Measurements from ENCODE around the gene PHTF1.

The PHTF1 gene

DNA sequence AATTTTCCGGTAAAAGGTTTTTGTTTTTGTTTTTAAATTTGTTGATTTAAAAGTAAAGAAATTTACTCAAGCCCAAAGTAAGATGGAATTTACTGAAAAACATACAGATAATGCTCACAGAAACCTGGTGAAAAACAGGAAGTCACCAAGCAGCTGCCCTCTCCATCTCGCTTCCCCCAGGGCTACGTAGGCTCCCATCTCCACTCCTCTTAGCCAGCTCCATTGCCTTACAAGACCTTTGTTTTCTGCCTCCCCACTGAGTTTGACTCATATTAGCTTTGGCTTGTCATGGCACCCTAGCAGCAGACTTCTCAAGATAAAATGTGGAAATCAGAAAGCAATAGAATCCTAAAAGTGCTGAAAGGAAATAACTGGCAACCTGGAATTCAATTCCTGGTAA, 57.9 kb downstream of the PHTF1 start:
- DNase-seq (no peak), ATAC-seq (no peak)
- Mint-ChIP-seq H3K27ac (no peak overlapping the region), H3K4me3 (no peak overlapping the region), H3K9me3 (no peaks in the 10 kb centered on the region), H3K4me1 (peaks cover 7% of the 10 kb centered on the region), H3K27me3 (no peaks in the 10 kb centered on the region)

DNA sequence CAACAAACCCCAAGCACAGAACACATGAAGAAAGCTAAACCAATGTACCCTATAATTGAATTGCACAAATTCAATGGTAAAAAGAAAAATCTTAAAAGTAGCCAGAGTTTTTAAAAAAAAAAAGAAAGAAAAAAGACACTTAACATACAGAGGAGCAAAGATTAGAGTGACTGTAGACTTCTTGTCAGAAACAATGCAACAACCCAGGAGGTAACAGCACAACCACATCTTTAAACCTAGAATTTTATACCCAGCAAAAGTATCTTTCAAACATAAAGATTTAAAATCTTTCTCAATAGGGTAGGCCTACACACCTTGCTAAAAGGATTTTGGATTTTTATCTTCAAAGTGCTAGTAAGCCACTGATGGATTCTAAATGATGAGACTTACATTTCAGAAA, 64.4 kb downstream of the PHTF1 start:
- Mint-ChIP-seq H3K4me3 (no peak overlapping the region), H3K27ac (no peak overlapping the region), H3K4me1 (no peaks in the 10 kb centered on the region)

DNA sequence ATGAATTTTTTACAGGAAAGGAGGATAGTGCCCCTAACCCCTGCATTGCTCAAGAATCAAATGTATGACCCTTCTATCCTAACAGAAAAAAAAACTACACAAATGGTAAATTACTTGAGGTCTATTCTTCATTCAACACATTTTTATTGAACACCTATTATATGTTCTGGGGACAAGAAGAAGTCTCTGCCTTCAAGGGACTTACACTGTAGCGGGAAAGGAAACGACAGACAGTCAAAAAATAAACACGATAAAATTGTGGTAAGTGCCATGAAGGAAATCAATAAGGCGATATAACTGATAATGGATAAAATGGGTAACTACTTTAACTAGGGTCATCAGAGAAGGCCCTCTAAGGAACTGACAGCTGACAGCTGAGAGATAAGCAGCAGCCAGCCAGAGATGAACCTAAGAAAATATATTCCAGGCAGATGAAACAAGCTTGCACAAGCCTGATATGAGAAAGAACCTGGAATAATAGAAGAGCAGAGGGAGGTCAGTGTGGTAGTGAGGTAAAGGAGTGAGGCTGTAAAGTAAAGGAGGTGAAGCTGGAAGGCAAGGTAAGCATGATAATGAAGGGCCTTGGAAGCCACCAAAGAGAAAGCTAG, 66.4 kb downstream of the PHTF1 start:
- no peaks in the 10 kb centered on the region for H3K4me1 Mint-ChIP-seq
- H3K9me3 Mint-ChIP-seq, result peaks cover 18 to 29% of the 10 kb centered on the region in 2 donors
- no peaks in the 10 kb centered on the region for H3K27me3 Mint-ChIP-seq
- DNase-seq, result no peak
- no peak for ATAC-seq
- no peak overlapping the region for H3K4me3 Mint-ChIP-seq
- no peak overlapping the region for H3K27ac Mint-ChIP-seq

More for the DNA sequence above, 64.4 kb downstream of the PHTF1 start:
- ATAC-seq (no peak), DNase-seq (no peak)
- Mint-ChIP-seq H3K9me3 (peaks cover 18 to 29% of the 10 kb centered on the region in 2 donors), H3K27me3 (no peaks in the 10 kb centered on the region)

DNA sequence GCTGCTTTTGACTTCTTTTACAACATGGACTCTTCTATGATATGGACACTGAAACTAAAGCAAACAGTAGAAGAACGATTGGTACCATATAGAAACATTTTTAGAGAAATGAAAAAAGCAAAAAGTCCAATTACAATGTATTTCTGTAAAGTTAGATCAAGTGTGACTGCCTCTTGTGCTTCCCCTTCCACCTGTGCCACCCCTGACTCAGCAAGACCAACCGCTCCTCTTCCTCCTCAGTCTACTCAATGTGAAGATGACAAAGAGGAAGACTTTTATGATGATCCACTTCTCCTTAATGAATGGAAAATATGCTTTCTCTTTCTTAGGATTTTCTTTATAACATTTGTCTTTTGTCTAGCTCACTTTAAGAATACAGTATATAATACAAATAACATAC, 66.9 kb downstream of the PHTF1 start:
- ATAC-seq (no peak), DNase-seq (no peak)
- no peak overlapping the region for H3K4me3 Mint-ChIP-seq
- H3K27me3 Mint-ChIP-seq, result no peaks in the 10 kb centered on the region
- H3K9me3 Mint-ChIP-seq, result peaks cover 18 to 29% of the 10 kb centered on the region in 2 donors
- H3K27ac Mint-ChIP-seq, result no peak overlapping the region
- no peaks in the 10 kb centered on the region for H3K4me1 Mint-ChIP-seq

DNA sequence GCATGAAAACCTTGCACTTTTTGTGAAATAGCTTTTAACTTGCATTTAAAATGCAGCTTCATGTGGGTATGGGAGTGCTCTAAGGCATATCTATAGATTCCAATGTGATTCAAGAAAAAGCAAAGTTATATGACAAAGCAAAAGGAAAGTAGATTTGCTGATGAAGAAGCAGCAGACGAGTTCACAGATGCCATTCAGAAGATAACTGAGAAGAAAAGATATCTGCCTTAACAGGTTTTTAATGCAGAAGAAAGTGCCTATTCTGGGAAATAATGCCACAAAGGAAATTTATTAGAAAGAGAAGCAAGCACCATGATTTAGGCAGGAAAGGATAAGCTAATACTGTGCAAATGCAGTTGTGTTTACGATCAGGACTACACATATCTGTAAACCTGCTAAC, 68.1 kb downstream of the PHTF1 start:
- Mint-ChIP-seq H3K27me3 (no peaks in the 10 kb centered on the region), H3K4me3 (no peak overlapping the region), H3K4me1 (no peaks in the 10 kb centered on the region), H3K27ac (no peak overlapping the region), H3K9me3 (peaks cover 18 to 29% of the 10 kb centered on the region in 2 donors)
- DNase-seq, result no peak
- ATAC-seq, result no peak

DNA sequence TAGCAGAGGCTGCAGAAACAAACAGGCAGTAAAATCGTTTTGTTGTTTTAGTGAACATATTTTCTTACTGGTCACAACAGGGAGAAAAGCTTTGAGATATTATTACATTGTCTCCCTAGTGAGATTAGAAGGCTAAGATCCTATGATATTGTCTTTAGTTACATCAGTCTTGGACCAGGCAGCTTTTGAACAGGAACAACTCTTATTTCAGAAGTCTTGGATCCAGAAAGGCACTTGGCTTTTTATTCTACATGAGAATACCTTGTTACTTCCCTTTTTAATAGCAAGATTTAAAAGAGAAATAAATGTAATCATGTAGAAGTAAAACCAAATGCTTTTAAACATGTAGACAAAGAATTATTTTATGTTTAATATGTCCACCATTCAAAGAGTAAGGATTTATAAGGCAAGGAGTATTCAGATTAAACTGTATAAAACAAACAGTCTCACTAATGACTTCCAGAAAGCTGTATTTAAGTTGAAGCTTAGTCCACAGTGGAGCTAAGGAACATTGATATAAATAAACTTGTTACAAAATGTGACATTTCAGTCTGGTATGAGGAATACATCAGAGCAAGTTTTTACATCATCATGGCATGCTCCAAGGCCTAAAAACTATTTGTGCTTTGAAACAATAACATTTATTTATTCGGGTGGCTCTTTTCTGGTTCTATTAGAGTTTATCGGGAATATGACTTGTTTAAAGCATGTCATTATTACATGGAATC, 72.2 kb downstream of the PHTF1 start:
- H3K9me3 Mint-ChIP-seq, result no peaks in the 10 kb centered on the region
- H3K27ac Mint-ChIP-seq, result no peak overlapping the region
- H3K27me3 Mint-ChIP-seq, result no peaks in the 10 kb centered on the region
- no peak overlapping the region for H3K4me3 Mint-ChIP-seq
- ATAC-seq (no peak), DNase-seq (no peak)
- H3K4me1 Mint-ChIP-seq, result peaks cover 8% of the 10 kb centered on the region

DNA sequence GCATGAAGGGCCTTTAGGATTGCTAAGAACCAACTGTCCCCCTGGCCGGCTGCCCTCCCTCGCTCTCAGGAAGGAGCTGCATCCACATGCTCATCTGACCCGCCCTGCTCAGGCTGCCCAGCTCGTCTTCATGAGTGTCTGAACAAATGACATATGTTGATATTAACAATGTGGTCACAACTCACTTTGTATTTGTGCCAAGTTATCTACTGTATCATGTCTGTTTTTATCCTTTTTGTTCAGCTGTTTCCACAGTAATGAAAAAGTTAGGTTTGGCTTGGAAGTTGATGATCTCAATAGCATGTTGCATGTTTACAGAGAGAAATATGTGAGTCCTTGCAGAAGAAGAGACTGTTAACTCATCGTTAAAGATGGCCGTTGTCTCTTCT, 75.1 kb downstream of the PHTF1 start:
- DNase-seq (no peak), ATAC-seq (no peak)
- Mint-ChIP-seq H3K27ac (no peak overlapping the region), H3K9me3 (no peaks in the 10 kb centered on the region), H3K4me3 (no peak overlapping the region), H3K4me1 (peaks cover 8% of the 10 kb centered on the region), H3K27me3 (no peaks in the 10 kb centered on the region)

DNA sequence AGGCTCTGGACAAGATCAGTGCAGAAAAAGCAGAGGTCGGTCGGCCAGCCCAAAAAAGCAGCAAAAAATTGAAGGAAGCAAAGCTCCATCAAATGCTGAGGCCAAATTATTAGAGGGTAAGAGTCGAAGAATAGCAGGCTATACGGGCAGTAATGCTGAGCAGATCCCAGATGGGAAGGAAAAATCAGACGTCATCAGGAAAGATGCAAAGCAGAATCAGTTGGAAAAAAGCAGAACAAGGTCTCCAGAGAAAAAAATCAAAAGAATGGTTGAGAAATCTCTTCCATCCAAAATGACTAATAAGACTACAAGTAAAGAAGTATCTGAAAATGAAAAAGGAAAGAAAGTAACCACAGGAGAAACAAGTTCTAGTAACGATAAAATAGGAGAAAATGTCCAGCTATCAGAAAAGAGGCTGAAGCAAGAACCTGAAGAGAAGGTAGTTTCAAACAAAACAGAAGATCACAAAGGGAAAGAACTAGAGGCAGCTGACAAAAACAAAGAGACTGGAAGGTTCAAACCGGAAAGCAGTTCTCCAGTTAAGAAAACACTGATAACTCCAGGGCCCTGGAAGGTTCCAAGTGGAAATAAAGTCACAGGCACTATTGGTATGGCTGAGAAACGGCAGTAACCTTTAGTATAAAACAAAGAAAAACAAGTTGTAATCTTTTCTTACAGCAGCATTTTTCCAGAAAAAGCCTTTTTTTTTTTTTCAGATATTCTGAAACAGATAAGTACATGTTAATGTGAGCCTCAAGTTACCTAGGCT, 75.7 kb downstream of the PHTF1 start:
- no peaks in the 10 kb centered on the region for H3K9me3 Mint-ChIP-seq
- ATAC-seq (no peak), DNase-seq (no peak)
- H3K4me1 Mint-ChIP-seq, result peaks cover 8% of the 10 kb centered on the region
- no peak overlapping the region for H3K27ac Mint-ChIP-seq
- no peaks in the 10 kb centered on the region for H3K27me3 Mint-ChIP-seq
- no peak overlapping the region for H3K4me3 Mint-ChIP-seq

DNA sequence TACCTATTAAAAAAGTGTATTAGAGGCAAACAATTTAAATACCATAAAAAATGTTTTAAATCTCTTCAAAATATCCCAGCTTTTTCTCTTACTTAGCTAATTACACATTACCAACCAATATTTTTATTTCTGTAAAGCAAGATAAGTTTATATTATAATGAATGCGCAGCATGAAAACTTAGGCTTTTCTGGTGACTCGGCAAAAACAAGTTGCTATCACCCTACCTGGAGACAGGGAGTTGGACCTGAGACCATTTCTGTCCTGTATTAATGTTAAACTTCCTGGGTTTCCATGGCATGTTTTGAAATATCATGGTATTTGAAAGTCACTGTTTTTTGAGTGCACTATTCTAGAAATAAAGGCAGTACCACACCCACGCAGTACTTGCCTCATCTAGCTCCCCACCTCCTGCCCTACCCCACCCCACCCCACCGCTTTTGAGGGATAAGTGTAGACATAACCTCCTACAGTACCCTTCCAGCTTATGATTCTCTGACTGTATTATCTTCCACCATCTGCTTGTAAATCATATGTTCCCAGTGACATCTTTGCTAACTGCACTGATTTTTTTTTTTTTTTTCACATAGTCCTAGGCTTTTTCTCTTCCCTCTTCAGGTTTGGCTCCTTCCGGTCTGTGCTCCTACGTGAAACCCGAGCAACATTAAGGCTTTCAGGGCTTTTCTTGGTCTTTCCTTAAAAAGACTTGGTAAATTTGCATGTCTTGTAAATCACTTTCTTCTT, 77.5 kb downstream of the PHTF1 start:
- Mint-ChIP-seq H3K27me3 (no peaks in the 10 kb centered on the region), H3K4me3 (no peak overlapping the region), H3K27ac (peak overlapping the region in 1 of 2 donors; percentile 69), H3K4me1 (peaks cover 8% of the 10 kb centered on the region), H3K9me3 (no peaks in the 10 kb centered on the region)
- DNase-seq, result no peak
- no peak for ATAC-seq

DNA sequence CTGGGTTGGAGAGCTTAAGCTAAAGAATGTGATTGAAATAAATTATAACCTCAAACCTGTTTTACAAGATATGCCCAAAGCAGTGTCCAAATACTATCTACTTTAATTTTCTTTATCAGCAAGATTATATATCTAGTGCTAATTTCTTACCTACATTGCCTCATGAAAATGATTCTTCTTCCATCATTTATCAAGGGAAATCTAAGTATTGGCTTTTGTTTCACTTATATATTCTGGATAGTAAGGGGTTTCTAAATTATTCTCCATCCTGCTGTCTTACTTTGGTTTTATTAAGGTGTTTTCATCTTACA, 81.2 kb downstream of the PHTF1 start:
- DNase-seq (no peak), ATAC-seq (no peak)
- no peaks in the 10 kb centered on the region for H3K27me3 Mint-ChIP-seq
- H3K4me3 Mint-ChIP-seq, result no peak overlapping the region
- H3K9me3 Mint-ChIP-seq, result no peaks in the 10 kb centered on the region
- H3K4me1 Mint-ChIP-seq, result peaks cover 1% of the 10 kb centered on the region
- H3K27ac Mint-ChIP-seq, result no peak overlapping the region

DNA sequence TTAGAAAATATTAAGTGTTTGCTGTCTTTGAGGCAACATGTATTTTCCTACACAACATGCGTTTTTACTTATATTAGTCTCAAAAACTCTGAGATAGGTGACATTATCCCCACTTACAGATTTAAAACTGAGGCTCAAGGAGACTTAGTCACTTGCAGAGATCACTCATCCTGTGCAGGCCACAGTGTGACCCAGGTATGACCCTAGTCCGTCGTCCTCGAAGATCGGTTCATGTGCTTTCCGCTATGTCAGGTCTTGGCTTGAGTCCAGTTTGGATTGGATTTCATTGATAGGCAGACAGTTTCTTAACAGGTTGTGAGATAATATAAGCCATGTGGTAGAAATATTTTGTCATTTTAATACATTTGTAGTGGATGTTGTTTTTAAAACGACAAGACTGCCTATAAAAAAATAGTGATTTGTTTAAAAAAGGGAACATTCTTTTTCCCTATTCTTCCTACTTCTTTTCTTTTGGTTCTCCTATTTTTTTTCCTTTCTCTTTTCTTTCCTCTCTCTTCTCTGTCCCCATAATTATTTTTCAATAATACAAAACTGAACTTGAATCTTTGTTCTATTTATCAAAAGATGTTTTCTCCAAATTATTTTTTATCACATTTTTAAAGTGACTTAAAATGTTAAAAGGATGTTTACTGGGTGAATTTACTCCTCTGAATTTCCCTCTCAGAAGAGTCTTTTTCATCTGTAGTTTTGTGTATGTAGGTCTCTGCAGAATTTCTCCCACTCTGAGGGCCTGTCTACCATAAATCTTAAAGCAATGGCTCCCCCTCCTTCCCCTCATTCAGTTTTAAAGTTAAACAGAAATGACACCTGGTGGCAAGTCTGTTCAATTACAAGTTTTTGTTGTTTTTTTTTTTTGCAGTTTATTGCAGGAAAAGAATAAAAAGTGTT, 81.8 kb downstream of the PHTF1 start:
- no peaks in the 10 kb centered on the region for H3K9me3 Mint-ChIP-seq
- no peak overlapping the region for H3K4me3 Mint-ChIP-seq
- H3K27ac Mint-ChIP-seq, result no peak overlapping the region
- no peaks in the 10 kb centered on the region for H3K4me1 Mint-ChIP-seq
- ATAC-seq (peak; percentile 53), DNase-seq (no peak)
- no peaks in the 10 kb centered on the region for H3K27me3 Mint-ChIP-seq

DNA sequence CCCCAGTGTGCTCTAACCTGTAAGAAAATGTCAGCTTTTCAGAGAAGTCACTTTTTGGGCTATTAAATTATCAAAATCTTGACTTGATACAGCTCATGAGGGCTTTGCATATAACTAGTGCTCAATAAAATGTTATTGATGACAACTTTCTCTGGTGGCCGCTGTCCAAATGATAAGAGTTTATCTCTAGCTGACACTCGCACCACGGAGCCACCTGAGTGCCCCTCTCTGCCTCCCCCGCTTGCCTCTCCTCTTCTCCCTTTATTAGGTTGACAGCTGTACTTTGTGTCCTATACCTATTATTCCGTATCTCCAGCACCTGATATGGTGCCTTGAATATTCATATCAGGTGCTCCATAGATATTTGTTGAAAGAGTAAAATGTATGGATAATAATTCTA, 82.8 kb downstream of the PHTF1 start:
- DNase-seq (no peak), ATAC-seq (no peak)
- Mint-ChIP-seq H3K9me3 (no peaks in the 10 kb centered on the region), H3K27ac (no peak overlapping the region), H3K4me1 (no peaks in the 10 kb centered on the region), H3K27me3 (no peaks in the 10 kb centered on the region), H3K4me3 (no peak overlapping the region)

DNA sequence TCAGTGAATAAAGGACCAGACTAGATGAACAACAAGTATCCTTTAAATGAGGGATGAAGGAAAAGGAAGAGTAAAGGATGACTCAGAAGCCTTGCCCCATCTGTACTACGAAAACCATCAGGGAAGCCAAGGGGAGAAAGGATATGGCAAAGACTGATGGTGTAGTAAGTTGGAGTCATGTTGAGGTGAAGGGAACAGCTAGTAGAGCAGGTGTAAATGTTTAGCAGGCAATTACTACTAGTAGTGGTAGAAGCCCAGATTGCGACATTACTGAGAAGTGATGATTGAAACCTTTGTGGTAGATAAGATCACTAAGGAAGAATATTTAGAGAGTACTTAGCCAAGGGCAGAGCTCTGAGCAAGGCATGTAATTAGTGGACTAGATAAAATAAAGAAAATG, 84.0 kb downstream of the PHTF1 start:
- H3K27me3 Mint-ChIP-seq, result no peaks in the 10 kb centered on the region
- H3K4me3 Mint-ChIP-seq, result no peak overlapping the region
- no peak overlapping the region for H3K27ac Mint-ChIP-seq
- no peaks in the 10 kb centered on the region for H3K4me1 Mint-ChIP-seq
- DNase-seq, result no peak
- H3K9me3 Mint-ChIP-seq, result no peaks in the 10 kb centered on the region
- no peak for ATAC-seq

DNA sequence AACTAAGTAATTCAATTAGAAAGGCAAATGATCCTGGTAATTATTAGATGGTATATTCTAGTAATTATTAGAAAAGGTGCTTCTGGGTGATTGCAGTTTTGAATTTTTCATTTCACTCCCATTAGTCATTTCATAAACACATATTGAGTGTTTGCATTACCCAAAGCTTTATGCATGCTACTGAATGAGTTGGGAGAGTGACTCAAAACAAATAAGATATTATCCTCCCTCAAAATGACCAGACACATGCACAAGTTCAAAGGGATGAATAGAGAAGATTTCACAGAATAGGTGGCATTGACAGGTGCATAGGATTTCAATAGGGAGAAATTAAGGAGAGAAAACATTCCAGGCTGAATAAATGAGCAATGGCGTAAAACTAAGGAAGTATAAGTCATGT, 84.7 kb downstream of the PHTF1 start:
- Mint-ChIP-seq H3K4me1 (no peaks in the 10 kb centered on the region), H3K27me3 (no peaks in the 10 kb centered on the region), H3K4me3 (no peak overlapping the region), H3K27ac (no peak overlapping the region), H3K9me3 (no peaks in the 10 kb centered on the region)
- DNase-seq, result no peak
- no peak for ATAC-seq

DNA sequence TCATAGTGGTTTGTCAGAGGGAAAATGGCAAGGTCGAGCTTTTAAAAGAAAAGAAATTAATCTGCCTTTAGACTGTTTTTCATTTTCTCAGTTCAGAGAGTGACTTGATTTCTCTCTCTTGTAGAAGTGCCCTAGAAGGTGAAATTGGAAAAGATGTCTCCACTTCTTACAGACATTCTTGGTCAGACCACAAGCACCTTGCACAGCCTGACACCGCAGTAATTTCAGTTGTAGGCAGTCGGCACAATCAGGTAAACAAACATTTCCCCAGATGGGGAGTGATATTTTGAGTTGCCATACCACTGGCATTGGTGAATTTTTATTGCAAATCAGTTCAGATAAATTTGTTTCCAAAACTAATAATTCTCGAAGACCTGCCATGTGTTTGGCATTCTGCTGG, 86.8 kb downstream of the PHTF1 start:
- ATAC-seq, result no peak
- no peak for DNase-seq
- Mint-ChIP-seq H3K4me3 (no peak overlapping the region), H3K4me1 (no peaks in the 10 kb centered on the region), H3K9me3 (no peaks in the 10 kb centered on the region), H3K27me3 (no peaks in the 10 kb centered on the region), H3K27ac (no peak overlapping the region)

Data from stimulated activated naive CD8-positive, alpha-beta T cell treated with anti-CD3 and anti-CD28 coated beads, Interleukin-15, amount 100 ng/mL, for 72 hours (primary cell).